B cell (primary cell): ENCODE results near the gene GALNT10. TPM values are rescaled to one million over a fixed set of nuclear protein-coding genes. Genes with fewer than 3 reads are reported as not detected.

Experiments used
- ATAC-seq: fragments of 200-7000 bp; cut with Tn5 transposase; one replicate; pipeline ENCODE4 v1.10.0; 2021; ENCODE audit warnings: low read depth, mild to moderate bottlenecking, moderate number of reproducible peaks, moderate library complexity
- CTCF ChIA-PET: fragments of 350-600 bp; sonication (Branson Sonifier 250); formaldehyde crosslinking; loops from one replicate; lab custom pipeline; 2021; ENCODE audit warnings: antibody characterized with exemption, inconsistent platforms; lab: Charles Lee
- POLR2A ChIA-PET: fragments of 350-600 bp; sonication (Branson Sonifier 250); formaldehyde crosslinking; loops from one replicate; lab custom pipeline; 2021; ENCODE audit warnings: antibody characterized with exemption; lab: Charles Lee
- DNase-seq: peaks from one replicate; pipeline ENCODE4 v3.0.0; 2013
- H2AFZ ChIP-seq: 2 replicates; pipeline ENCODE4 v1.6.1; 2012; ENCODE audit warnings: mild to moderate bottlenecking, low read depth, low read length; ENCODE audit not compliant: insufficient read depth, poor library complexity, severe bottlenecking
- H3K27ac ChIP-seq, 2 donors: 1 replicate in 1 of 2; 2 replicates in 1 of 2; pipeline ENCODE4 v1.5.1; 2012 to 2013; ENCODE audit warnings: low read length in 2 of 2, mild to moderate bottlenecking in 2 of 2, moderate library complexity in 1 of 2
- H3K27me3 ChIP-seq, 4 experiments: fragments of 200-600 bp in 1 of 4; sonication (generic) in 1 of 4; replicated peaks in 1 of 4; 1 replicate in 2 of 4; 2 replicates in 2 of 4; pipeline versions ENCODE4 v1.6.1 to v1.7.0; 2013 to 2016; ENCODE audit warnings: low read length in 3 of 4, mild to moderate bottlenecking in 2 of 4, mixed read lengths in 1 of 4, moderate library complexity in 1 of 4; ENCODE audit not compliant: insufficient read depth in 4 of 4, control insufficient read depth in 3 of 4; ENCODE audit errors: control extremely low read depth in 1 of 4
- H3K36me3 ChIP-seq, 2 experiments: replicated peaks in 1 of 2; 1 replicate in 1 of 2; 2 replicates in 1 of 2; pipeline versions ENCODE4 v1.6.1 to v1.7.1; 2013; ENCODE audit warnings: low read length in 1 of 2; ENCODE audit not compliant: insufficient read depth in 2 of 2, control insufficient read depth in 1 of 2; ENCODE audit errors: control extremely low read depth in 1 of 2, extremely low read depth in 1 of 2
- H3K4me1 ChIP-seq, 2 donors: fragments of 200-600 bp in 1 of 2; sonication (generic) in 1 of 2; 1 replicate in 1 of 2; 2 replicates in 1 of 2; pipeline versions ENCODE4 v1.5.1 to v1.6.1; 2013 to 2017; ENCODE audit warnings: low read length in 2 of 2; ENCODE audit not compliant: control insufficient read depth in 2 of 2, insufficient read depth in 2 of 2
- H3K4me2 ChIP-seq: replicated peaks from 2 replicates; pipeline ENCODE3; 2012; ENCODE audit warnings: mild to moderate bottlenecking, low read depth, low read length; ENCODE audit not compliant: poor library complexity, severe bottlenecking
- H3K4me3 ChIP-seq, 5 experiments: fragments of 200-600 bp in 1 of 5; sonication (generic) in 1 of 5; 1 replicate in 3 of 5; 2 replicates in 2 of 5; pipeline versions ENCODE4 v1.5.1 to v1.7.0; 2011 to 2016; ENCODE audit warnings: low read length in 4 of 5, mild to moderate bottlenecking in 4 of 5, low read depth in 2 of 5, control low read depth in 1 of 5, moderate library complexity in 1 of 5; ENCODE audit not compliant: insufficient read depth in 1 of 5; ENCODE audit errors: control extremely low read depth in 1 of 5, extremely low read depth in 1 of 5
- H3K79me2 ChIP-seq: fragments of 200-600 bp; sonication (generic); one replicate; pipeline ENCODE4 v1.6.0; 2016; ENCODE audit warnings: low read length; ENCODE audit not compliant: control insufficient read depth, insufficient read depth
- H3K9ac ChIP-seq: fragments of 200-600 bp; sonication (generic); 2 replicates; pipeline ENCODE4 v1.6.1; 2017; ENCODE audit warnings: mild to moderate bottlenecking, low read length, moderate library complexity
- H3K9me3 ChIP-seq, 3 donors: one replicate each; pipeline versions ENCODE4 v1.6.1 to v1.7.1; 2013; ENCODE audit warnings: low read length in 2 of 3; ENCODE audit not compliant: control insufficient read depth in 2 of 3, insufficient read depth in 1 of 3; ENCODE audit errors: control extremely low read depth in 1 of 3
- H4K20me1 ChIP-seq: 2 replicates; pipeline ENCODE4 v1.6.0; 2012; ENCODE audit warnings: mild to moderate bottlenecking, low read length; ENCODE audit not compliant: insufficient read depth, control insufficient read depth, poor library complexity, severe bottlenecking
- H3K27ac Mint-ChIP-seq: one replicate; pipeline ENCODE4 v1.8.0; 2021; ENCODE audit warnings: mixed read lengths
- H3K27me3 Mint-ChIP-seq: one replicate; pipeline ENCODE4 v1.8.0; 2021; ENCODE audit warnings: mixed read lengths
- H3K4me1 Mint-ChIP-seq: one replicate; pipeline ENCODE4 v1.8.0; 2021; ENCODE audit warnings: mixed read lengths
- H3K4me3 Mint-ChIP-seq: one replicate; pipeline ENCODE4 v1.8.0; 2021; ENCODE audit warnings: mixed read lengths
- H3K9me3 Mint-ChIP-seq: one replicate; pipeline ENCODE4 v1.8.0; 2022; ENCODE audit warnings: mixed read lengths; ENCODE audit not compliant: insufficient read depth
- CTCF ChIP-seq: fragments of 200-600 bp; IDR thresholded peaks from one replicate; pipeline ENCODE4 v1.8.0; 2022; ENCODE audit warnings: antibody characterized with exemption, mild to moderate bottlenecking
- EZH2 ChIP-seq: IDR thresholded peaks from 2 replicates; pipeline ENCODE4 v1.6.1; 2012; ENCODE audit warnings: borderline replicate concordance, low read depth, mild to moderate bottlenecking, moderate library complexity, low read length; ENCODE audit not compliant: insufficient read depth, poor library complexity, severe bottlenecking
- WGBS: methylation state at CpG from one replicate; pipeline ENCODE4 v1.1.5; 2013; ENCODE audit warnings: missing lambda C conversion rate; ENCODE audit not compliant: insufficient coverage; 5-methylcytosine and 5-hydroxymethylcytosine counted together
- intact Hi-C: fragments of 100-400 bp; cut with micrococcal nuclease; formaldehyde crosslinking; loops from one replicate; pipeline ENCODE4 v1.10.0; 2022
- polyA plus RNA-seq: library from polyadenylated mRNA; depleted of rRNA; stranded (reverse); fragments of >200 nt; gene quantifications from 2 replicates; pipeline ENCODE4 v1.2.3, GENCODE V29; 2012
- total RNA-seq, 2 donors: library from RNA; stranded (reverse); fragments of 120-200 nt in 1 of 2; gene quantifications; 1 replicate in 1 of 2; 2 replicates in 1 of 2; pipeline versions ENCODE4 v1.2.3 to v1.2.4, GENCODE V29; 2013 to 2022

GALNT10 gene
- total and polyA plus RNA-seq, 2 donors (not counting 1 experiment from before 2014, with no cell fraction given): 27.7 to 42.8 TPM

GRCh38 chr5:154324033-154324432 is 133.5 kb downstream of the GALNT10 start:
- peaks cover 0 to 19% of the 10 kb centered on the region in 2 experiments for H3K36me3 ChIP-seq
- CTCF ChIA-PET: no interaction called here
- H4K20me1 ChIP-seq: peaks cover 12% of the 10 kb centered on the region
- no peaks in the 10 kb centered on the region for H3K27me3 ChIP-seq
- no peaks in the 10 kb centered on the region for H3K9me3 ChIP-seq
- no peak overlapping the region for H3K27ac ChIP-seq
- DNase-seq (no peak), ATAC-seq (no peak)
- no peaks in the 10 kb centered on the region for H3K9me3 Mint-ChIP-seq
- no peaks in the 10 kb centered on the region for H3K27me3 Mint-ChIP-seq
- 100% methylated on average over 2 of the region's 2 CpGs for WGBS
- H3K4me3 ChIP-seq: no peak overlapping the region
- H2AFZ ChIP-seq: no peak overlapping the region
- peaks cover 2% of the 10 kb centered on the region for H3K4me1 Mint-ChIP-seq
- H3K4me1 ChIP-seq: no peaks in the 10 kb centered on the region
- POLR2A ChIA-PET: no interaction called here
- intact Hi-C loops: no loop called here
- no peak overlapping the region for H3K27ac Mint-ChIP-seq
- H3K4me2 ChIP-seq: no peak overlapping the region
- H3K79me2 ChIP-seq: peaks cover 10% of the 10 kb centered on the region
- TF ChIP-seq CTCF (no peak), EZH2 (no peak)
- H3K4me3 Mint-ChIP-seq: no peak overlapping the region
- no peak overlapping the region for H3K9ac ChIP-seq

GRCh38 chr5:154325566-154325965 is 135.0 kb downstream of the GALNT10 start:
- ChIA-PET POLR2A (no interaction called here), CTCF (interaction anchor here (1.2 kb wide), 1 partner anchor 136 kb away, joined by 3 read pairs; no protein-coding TSS in a partner anchor)
- Histone ChIP-seq H4K20me1 (peaks cover 7% of the 10 kb centered on the region), H3K4me2 (no peak overlapping the region), H3K36me3 (peaks cover 0 to 23% of the 10 kb centered on the region in 2 experiments), H2AFZ (no peak overlapping the region), H3K9ac (no peak overlapping the region), H3K27me3 (no peaks in the 10 kb centered on the region), H3K9me3 (no peaks in the 10 kb centered on the region), H3K79me2 (peaks cover 10% of the 10 kb centered on the region), H3K4me1 (no peaks in the 10 kb centered on the region), H3K27ac (no peak overlapping the region), H3K4me3 (no peak overlapping the region)
- no peaks in the 10 kb centered on the region for H3K27me3 Mint-ChIP-seq
- TF ChIP-seq CTCF: no peak
- no peak for TF ChIP-seq EZH2
- ATAC-seq (no peak), DNase-seq (no peak)
- peaks cover under 1% of the 10 kb centered on the region for H3K4me1 Mint-ChIP-seq
- no peak overlapping the region for H3K4me3 Mint-ChIP-seq
- H3K27ac Mint-ChIP-seq: no peak overlapping the region
- no CpG with 5 or more reads among the region's 1 CpG for WGBS
- H3K9me3 Mint-ChIP-seq: no peaks in the 10 kb centered on the region
- intact Hi-C loops: no loop called here
